ENCODE data around the gene PTGR1. TPM values are rescaled to one million over a fixed set of nuclear protein-coding genes. Genes with fewer than 3 reads are reported as not detected.
A peak's percentile ranks its signal among the peaks of the same experiment; 100 is the strongest.

PTGR1 gene
- total and polyA plus RNA-seq, 2 donors from 2014 or later: 75.1 to 285 TPM

GRCh38 chr9:111637421-111637950 is 38.0 kb upstream of the PTGR1 start:
- H3K36me3 ChIP-seq (ENCODE audit: control insufficient read depth in 2 of 3, insufficient read depth in 3 of 3, low read length in 3 of 3): no peaks in the 10 kb centered on the region
- H3K27ac ChIP-seq (ENCODE audit: low read depth in 2 of 2, low read length in 2 of 2): no peak overlapping the region
- intact Hi-C loops (cut with DNase I): no loop called here
- H3K27me3 ChIP-seq (ENCODE audit: control insufficient read depth, insufficient read depth, low read length): no peaks in the 10 kb centered on the region
- H3K9ac ChIP-seq (ENCODE audit: low read length in 3 of 3): no peak overlapping the region
- H3K9me3 ChIP-seq (ENCODE audit: control insufficient read depth in 2 of 3, insufficient read depth in 1 of 3, low read length in 3 of 3): no peaks in the 10 kb centered on the region
- H3K4me3 ChIP-seq (ENCODE audit: low read length in 3 of 3): no peak overlapping the region
- no peak for FAIRE-seq
- peaks cover 0 to 6% (median 5%) of the 10 kb centered on the region in 3 donors for H3K4me1 ChIP-seq (ENCODE audit: control insufficient read depth in 2 of 3, insufficient read depth in 2 of 3, low read depth in 1 of 3, low read length in 3 of 3)
- TF ChIP-seq CTCF (IDR thresholded peaks at IDR 0.05; ENCODE audit: borderline replicate concordance, extremely low read depth, insufficient read depth): no peak
- DNase-seq: no peak

GRCh38 chr9:111634860-111635259 is 35.4 kb upstream of the PTGR1 start:
- FAIRE-seq: no peak
- peaks cover 0 to 12% (median 5%) of the 10 kb centered on the region in 3 donors for H3K4me1 ChIP-seq (ENCODE audit: control insufficient read depth in 2 of 3, insufficient read depth in 2 of 3, low read depth in 1 of 3, low read length in 3 of 3)

GRCh38 chr9:111633389-111633736 is 33.9 kb upstream of the PTGR1 start:
- Histone ChIP-seq H3K36me3 (ENCODE audit: control insufficient read depth in 2 of 3, insufficient read depth in 3 of 3, low read length in 3 of 3) (peaks cover 0 to 3% (median 0%) of the 10 kb centered on the region in 3 donors), H3K27me3 (ENCODE audit: control insufficient read depth, insufficient read depth, low read length) (no peaks in the 10 kb centered on the region), H3K9me3 (ENCODE audit: control insufficient read depth in 2 of 3, insufficient read depth in 1 of 3, low read length in 3 of 3) (no peaks in the 10 kb centered on the region), H3K27ac (ENCODE audit: low read depth in 2 of 2, low read length in 2 of 2) (no peak overlapping the region), H3K4me3 (ENCODE audit: low read length in 3 of 3) (peak overlapping the region in 2 of 3 donors; percentile 15 to 90), H3K9ac (ENCODE audit: low read length in 3 of 3) (no peak overlapping the region), H3K4me1 (ENCODE audit: control insufficient read depth in 2 of 3, insufficient read depth in 2 of 3, low read depth in 1 of 3, low read length in 3 of 3) (peaks cover 0 to 12% (median 5%) of the 10 kb centered on the region in 3 donors)
- DNase-seq (no peak), FAIRE-seq (no peak)
- TF ChIP-seq CTCF (IDR thresholded peaks at IDR 0.05; ENCODE audit: borderline replicate concordance, extremely low read depth, insufficient read depth): no peak
- intact Hi-C loops (cut with DNase I): no loop called here

More at GRCh38 chr9:111634860-111635259, 35.4 kb upstream of the PTGR1 start:
- Histone ChIP-seq H3K27ac (ENCODE audit: low read depth in 2 of 2, low read length in 2 of 2) (no peak overlapping the region), H3K9me3 (ENCODE audit: control insufficient read depth in 2 of 3, insufficient read depth in 1 of 3, low read length in 3 of 3) (no peaks in the 10 kb centered on the region), H3K27me3 (ENCODE audit: control insufficient read depth, insufficient read depth, low read length) (no peaks in the 10 kb centered on the region), H3K4me3 (ENCODE audit: low read length in 3 of 3) (no peak overlapping the region), H3K9ac (ENCODE audit: low read length in 3 of 3) (no peak overlapping the region), H3K36me3 (ENCODE audit: control insufficient read depth in 2 of 3, insufficient read depth in 3 of 3, low read length in 3 of 3) (no peaks in the 10 kb centered on the region)
- no peak for TF ChIP-seq CTCF (IDR thresholded peaks at IDR 0.05; ENCODE audit: borderline replicate concordance, extremely low read depth, insufficient read depth)
- no peak for DNase-seq
- intact Hi-C loops (cut with DNase I): no loop called here
